ENCODE data around the gene RLBP1. TPM values are rescaled to one million over a fixed set of nuclear protein-coding genes. Genes with fewer than 3 reads are reported as not detected.

RLBP1 gene
- total RNA-seq, 1 experiment from 2014 or later, result not detected

- Histone ChIP-seq H3K4me1 (0 out of 2 replicates have a peak, but pooled peaks cover 4% of the 10 kb centered on the region), H3K36me3 (ENCODE audit: control insufficient read depth, insufficient read depth, low read length) (no peaks in the 10 kb centered on the region), H3K9me3 (no peaks in the 10 kb centered on the region), H3K27me3 (replicated peaks; ENCODE audit: control insufficient read depth, insufficient read depth, low read length) (no peaks in the 10 kb centered on the region), H3K4me3 (ENCODE audit: low read depth, low read length) (no peak overlapping the region)
- peaks cover 54% of the 10 kb centered on the region for H3K36me3 Mint-ChIP-seq (ENCODE audit: insufficient read depth, unreplicated experiment)
- ChIA-PET POLR2A (interaction anchor here (0.6 kb wide), 1 partner anchor 56 kb away, joined by 5 read pairs; no protein-coding TSS in a partner anchor), CTCF (no interaction called here)
- no peak overlapping the region for H3K4me3 Mint-ChIP-seq (ENCODE audit: unreplicated experiment)
- H3K9me3 Mint-ChIP-seq (ENCODE audit: unreplicated experiment), result no peaks in the 10 kb centered on the region
- BruUV-seq (replicated peaks), result no TSS peak
- peaks cover 24% of the 10 kb centered on the region for H3K4me1 Mint-ChIP-seq (ENCODE audit: low read depth, unreplicated experiment)
- no peaks in the 10 kb centered on the region for H3K27me3 Mint-ChIP-seq (ENCODE audit: insufficient read depth, unreplicated experiment)
- intact Hi-C loops (cut with micrococcal nuclease; ENCODE audit: unreplicated experiment), result no loop called here
- no peak for DNase-seq
- no peak for TF ChIP-seq CTCF (IDR thresholded peaks at IDR 0.05; ENCODE audit: insufficient read depth in 1 of 2, low read depth in 1 of 2, low read length in 1 of 2, severe bottlenecking in 1 of 2, unreplicated experiment in 1 of 2)
- no peak overlapping the region for H3K27ac Mint-ChIP-seq (ENCODE audit: unreplicated experiment)
Observed at GRCh38 chr15:89247446-89247845, 26.1 kb upstream of the RLBP1 start.

- no peak for TF ChIP-seq CTCF (IDR thresholded peaks at IDR 0.05; ENCODE audit: insufficient read depth in 1 of 2, low read depth in 1 of 2, low read length in 1 of 2, severe bottlenecking in 1 of 2, unreplicated experiment in 1 of 2)
- no TSS peak for BruUV-seq (replicated peaks)
- no peaks in the 10 kb centered on the region for H3K36me3 ChIP-seq (ENCODE audit: control insufficient read depth, insufficient read depth, low read length)
- no peak for DNase-seq
- no peaks in the 10 kb centered on the region for H3K27me3 Mint-ChIP-seq (ENCODE audit: insufficient read depth, unreplicated experiment)
- peak overlapping the region; percentile 79 for H3K27ac Mint-ChIP-seq (ENCODE audit: unreplicated experiment)
- H3K4me1 Mint-ChIP-seq (ENCODE audit: low read depth, unreplicated experiment), result peaks cover 24% of the 10 kb centered on the region
- POLR2A ChIA-PET, result no interaction called here
- peaks cover 46% of the 10 kb centered on the region for H3K36me3 Mint-ChIP-seq (ENCODE audit: insufficient read depth, unreplicated experiment)
- CTCF ChIA-PET, result interaction anchor here (1.9 to 2.2 kb wide), 2 partner anchors 14 to 38 kb away, joined by 5 to 20 read pairs; no protein-coding TSS in a partner anchor
- 0 out of 2 replicates have a peak, but pooled peaks cover 4% of the 10 kb centered on the region for H3K4me1 ChIP-seq
- H3K4me3 Mint-ChIP-seq (ENCODE audit: unreplicated experiment), result peak overlapping the region; percentile 85
- H3K27me3 ChIP-seq (replicated peaks; ENCODE audit: control insufficient read depth, insufficient read depth, low read length), result no peaks in the 10 kb centered on the region
- H3K9me3 ChIP-seq, result no peaks in the 10 kb centered on the region
- no peaks in the 10 kb centered on the region for H3K9me3 Mint-ChIP-seq (ENCODE audit: unreplicated experiment)
- intact Hi-C loops (cut with micrococcal nuclease; ENCODE audit: unreplicated experiment), result no loop called here
- peak overlapping the region; percentile 83 for H3K4me3 ChIP-seq (ENCODE audit: low read depth, low read length)
Observed at GRCh38 chr15:89244574-89244903, 23.2 kb upstream of the RLBP1 start.

GRCh38 chr15:89243691-89244573 is 22.6 kb upstream of the RLBP1 start, which contains the start of gene FANCI:
FANCI (plus strand) TSS chr15:89243979; CDS start chr15:89247648, 3,669 bp downstream.
- ChIA-PET CTCF (interaction anchor here (0.5 to 2.2 kb wide), 8 partner anchors 14 to 288 kb away, joined by 3 to 20 read pairs (median 3); no protein-coding TSS in a partner anchor), POLR2A (interaction anchor here (0.7 kb wide), 1 partner anchor 501 kb away, joined by 5 read pairs; no protein-coding TSS in a partner anchor)
- Mint-ChIP-seq H3K27ac (ENCODE audit: unreplicated experiment) (peak within 1 kb of the TSS; percentile 79), H3K36me3 (ENCODE audit: insufficient read depth, unreplicated experiment) (peaks cover 42% of the 10 kb centered on the region), H3K4me1 (ENCODE audit: low read depth, unreplicated experiment) (peaks cover 24% of the 10 kb centered on the region), H3K4me3 (ENCODE audit: unreplicated experiment) (peak within 1 kb of the TSS; percentile 85), H3K9me3 (ENCODE audit: unreplicated experiment) (no peaks in the 10 kb centered on the region), H3K27me3 (ENCODE audit: insufficient read depth, unreplicated experiment) (no peaks in the 10 kb centered on the region)
- Histone ChIP-seq H3K9me3 (no peaks in the 10 kb centered on the region), H3K4me1 (0 out of 2 replicates have a peak, but pooled peaks cover 4% of the 10 kb centered on the region), H3K4me3 (ENCODE audit: low read depth, low read length) (peak within 1 kb of the TSS; percentile 83), H3K36me3 (ENCODE audit: control insufficient read depth, insufficient read depth, low read length) (no peaks in the 10 kb centered on the region), H3K27me3 (replicated peaks; ENCODE audit: control insufficient read depth, insufficient read depth, low read length) (no peaks in the 10 kb centered on the region)
- TSS peak; percentile 61 for BruUV-seq (replicated peaks)
- peak; percentile 40 to 55 for TF ChIP-seq CTCF (IDR thresholded peaks at IDR 0.05; ENCODE audit: insufficient read depth in 1 of 2, low read depth in 1 of 2, low read length in 1 of 2, severe bottlenecking in 1 of 2, unreplicated experiment in 1 of 2)
- intact Hi-C loops (cut with micrococcal nuclease; ENCODE audit: unreplicated experiment), result loop anchor here (1.0 kb wide), 1 partner anchor 37 kb away; no protein-coding TSS in a partner anchor
- peak; percentile 94 to 96 for DNase-seq

Data from Caco-2 (cell line).